Measurements from ENCODE around the gene RNF138.
A peak's percentile ranks its signal among the peaks of the same experiment; 100 is the strongest.
"Not testable (repeated sequence)": the region's sequence is repeated elsewhere in the genome, so short reads cannot be mapped to it uniquely, and the experiment has no call there.

RNF138 gene

GRCh38 chr18:32152705-32153448, 61.2 kb downstream of the RNF138 start:
- peak overlapping the region; percentile 36 for H3K4me3 ChIP-seq (ENCODE audit: low read depth, low read length)
- no peak for TF ChIP-seq CTCF (IDR thresholded peaks at IDR 0.05; ENCODE audit: insufficient read depth, low read depth, low read length, missing control alignments)
- DNase-seq (ENCODE audit: low read depth), result peak; percentile 67

DNA sequence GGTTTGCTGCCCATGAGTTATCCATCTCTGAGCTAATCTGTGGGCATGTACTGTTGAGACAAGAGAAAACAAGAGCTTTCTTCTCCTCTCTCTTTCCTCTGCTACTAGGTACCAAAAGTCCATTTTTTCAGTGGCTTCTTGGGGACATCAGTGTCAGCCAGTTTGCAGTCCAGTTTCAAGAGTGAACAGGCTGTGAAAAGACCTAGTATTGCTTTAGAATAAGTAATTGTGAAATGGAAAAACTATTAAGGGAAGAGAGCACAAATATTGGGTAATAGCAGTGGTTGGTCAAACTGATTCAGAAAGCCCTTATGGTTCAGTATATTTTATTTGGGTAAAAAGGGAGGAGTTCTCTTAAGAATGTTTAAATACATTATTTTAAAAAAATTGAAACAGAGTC, 65.2 kb downstream of the RNF138 start:
- TF ChIP-seq CTCF (IDR thresholded peaks at IDR 0.05; ENCODE audit: insufficient read depth, low read depth, low read length, missing control alignments), result no peak
- H3K4me3 ChIP-seq (ENCODE audit: low read depth, low read length), result no peak overlapping the region
- no peak for DNase-seq (ENCODE audit: low read depth)

GRCh38 chr18:32157580-32157979, 65.9 kb downstream of the RNF138 start:
- TF ChIP-seq CTCF (IDR thresholded peaks at IDR 0.05; ENCODE audit: insufficient read depth, low read depth, low read length, missing control alignments), result no peak
- H3K4me3 ChIP-seq (ENCODE audit: low read depth, low read length), result no peak overlapping the region
- no peak for DNase-seq (ENCODE audit: low read depth)

GRCh38 chr18:32158108-32158624, 66.5 kb downstream of the RNF138 start:
- H3K4me3 ChIP-seq (ENCODE audit: low read depth, low read length), result no peak overlapping the region
- TF ChIP-seq CTCF (IDR thresholded peaks at IDR 0.05; ENCODE audit: insufficient read depth, low read depth, low read length, missing control alignments), result peak; percentile 79
- peak; percentile 85 for DNase-seq (ENCODE audit: low read depth)

- not testable (repeated sequence) for H3K4me3 ChIP-seq (ENCODE audit: low read depth, low read length); DNase-seq (ENCODE audit: low read depth)
These were observed 67.0 kb downstream of the RNF138 start for GRCh38 chr18:32158631-32159030.

GRCh38 chr18:32160547-32160946, 68.9 kb downstream of the RNF138 start:
- H3K4me3 ChIP-seq (ENCODE audit: low read depth, low read length), result no peak overlapping the region
- DNase-seq (ENCODE audit: low read depth), result no peak
- TF ChIP-seq CTCF (IDR thresholded peaks at IDR 0.05; ENCODE audit: insufficient read depth, low read depth, low read length, missing control alignments), result no peak

- DNase-seq (ENCODE audit: low read depth), result no peak
- TF ChIP-seq CTCF (IDR thresholded peaks at IDR 0.05; ENCODE audit: insufficient read depth, low read depth, low read length, missing control alignments), result no peak
- no peak overlapping the region for H3K4me3 ChIP-seq (ENCODE audit: low read depth, low read length)
These were observed 76.5 kb downstream of the RNF138 start for GRCh38 chr18:32167980-32168730.
